ENCODE data around the gene ZBTB20.

- TF ChIP-seq CTCF (conservative IDR thresholded peaks at IDR 0.05): no peak
- TF ChIP-seq EZH2 (IDR thresholded peaks at IDR 0.05; ENCODE audit: low read depth): no peak
Measured at GRCh38 chr3:114892880-114893279, 254.2 kb downstream of the ZBTB20 start.

All from PC-9 (cell line).